ENCODE results near the gene BOD1. TPM values are rescaled to one million over a fixed set of nuclear protein-coding genes. Genes with fewer than 3 reads are reported as not detected.

The BOD1 gene
- total RNA-seq, result 60.8 and 65.4 TPM in 2 replicates

DNA sequence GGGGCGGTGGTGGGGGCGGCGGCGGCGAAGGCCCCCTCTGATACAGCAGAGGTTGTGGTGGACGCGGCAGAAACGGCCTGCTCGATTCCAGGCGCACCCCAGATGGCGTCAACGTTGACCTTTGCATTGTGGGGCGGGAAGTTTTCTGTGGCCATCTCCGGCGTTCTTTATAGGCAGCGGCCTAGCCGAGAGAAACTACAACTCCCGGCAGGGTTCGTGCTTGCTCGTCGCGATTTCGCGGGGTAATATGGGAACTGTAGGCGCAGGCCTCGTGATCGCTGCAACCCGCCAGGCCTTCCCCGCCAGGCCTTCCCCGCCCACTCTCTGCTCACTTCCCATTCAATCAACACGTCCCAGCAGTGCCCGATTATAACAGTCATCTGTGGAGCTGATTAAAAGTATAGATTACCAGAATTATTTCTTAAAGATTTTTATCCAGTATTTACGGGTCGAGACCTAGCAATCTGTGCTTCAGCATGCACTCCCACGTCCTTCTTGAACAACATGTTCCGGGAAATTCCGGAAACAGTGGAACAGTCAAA, at the start of gene BOD1:
Gene BOD1, minus strand, starts transcription at position 74 of the 542 bp plus-strand sequence. CDS start 214 bp downstream, outside the sequence.

Data from epithelial cell of alveolus of lung (primary cell).